Measurements from ENCODE around the gene LTK. TPM values are rescaled to one million over a fixed set of nuclear protein-coding genes. Genes with fewer than 3 reads are reported as not detected.

LTK gene
- total RNA-seq, 1 experiment from 2014 or later: not detected

DNA sequence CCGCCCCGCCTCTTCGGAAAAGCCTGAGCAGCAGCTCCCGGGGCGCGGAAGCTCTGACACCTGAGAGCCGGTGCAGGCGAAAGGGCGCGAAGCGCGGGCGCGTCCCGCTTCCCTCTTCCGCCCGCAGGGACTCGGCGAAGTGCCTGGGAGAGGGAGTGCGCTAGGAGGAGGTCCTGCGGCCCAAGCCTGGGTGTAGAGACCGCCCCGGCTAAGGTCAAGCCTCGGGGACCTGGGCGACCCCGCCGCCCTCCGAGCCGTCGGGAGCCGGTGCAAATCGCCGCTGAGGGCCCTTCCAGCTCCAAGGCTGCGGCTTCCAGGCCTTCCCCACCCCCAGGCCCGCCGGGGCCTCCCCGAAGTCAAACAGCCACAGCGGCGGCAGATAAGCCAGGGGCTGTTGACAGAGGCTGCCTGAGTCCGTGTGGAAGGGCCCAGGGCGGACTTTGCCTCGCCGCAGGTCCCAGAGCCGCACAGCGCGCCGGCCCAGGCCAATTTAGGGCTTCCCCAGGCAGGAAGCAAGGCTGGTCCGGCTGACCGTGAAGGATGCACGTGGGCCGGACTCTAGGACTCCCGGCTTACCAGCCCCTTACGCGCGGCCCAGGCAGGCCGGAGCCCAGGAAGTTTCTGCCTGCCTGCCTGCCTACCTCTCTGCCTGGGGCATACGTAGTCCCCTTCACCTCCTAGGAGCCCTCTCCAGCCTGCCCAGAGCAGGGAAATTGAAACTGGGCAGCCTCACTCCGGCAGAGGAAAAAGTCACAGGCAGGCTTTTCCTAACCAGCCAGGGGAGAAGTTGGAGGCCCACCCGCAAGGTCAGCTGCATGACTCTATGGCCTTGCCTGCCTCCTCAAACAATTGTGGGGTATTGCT is 17.7 kb downstream of the LTK start:
- POLR2A ChIA-PET: no interaction called here
- H3K27ac ChIP-seq (ENCODE audit: low read length): no peak overlapping the region
- no peak overlapping the region for H3K4me3 ChIP-seq (ENCODE audit: low read depth in 2 of 2, low read length in 2 of 2)
- TF ChIP-seq CTCF (IDR thresholded peaks at IDR 0.05) (no peak), SIN3A (IDR thresholded peaks at IDR 0.05; ENCODE audit: borderline replicate concordance, insufficient read depth, low read depth, low read length) (no peak), POLR2AphosphoS5 (IDR thresholded peaks at IDR 0.05; ENCODE audit: low read depth, low read length) (no peak), TCF7L2 (IDR thresholded peaks at IDR 0.05; ENCODE audit: low read depth, low read length) (no peak)
- TF ChIP-seq, protein P1, sequence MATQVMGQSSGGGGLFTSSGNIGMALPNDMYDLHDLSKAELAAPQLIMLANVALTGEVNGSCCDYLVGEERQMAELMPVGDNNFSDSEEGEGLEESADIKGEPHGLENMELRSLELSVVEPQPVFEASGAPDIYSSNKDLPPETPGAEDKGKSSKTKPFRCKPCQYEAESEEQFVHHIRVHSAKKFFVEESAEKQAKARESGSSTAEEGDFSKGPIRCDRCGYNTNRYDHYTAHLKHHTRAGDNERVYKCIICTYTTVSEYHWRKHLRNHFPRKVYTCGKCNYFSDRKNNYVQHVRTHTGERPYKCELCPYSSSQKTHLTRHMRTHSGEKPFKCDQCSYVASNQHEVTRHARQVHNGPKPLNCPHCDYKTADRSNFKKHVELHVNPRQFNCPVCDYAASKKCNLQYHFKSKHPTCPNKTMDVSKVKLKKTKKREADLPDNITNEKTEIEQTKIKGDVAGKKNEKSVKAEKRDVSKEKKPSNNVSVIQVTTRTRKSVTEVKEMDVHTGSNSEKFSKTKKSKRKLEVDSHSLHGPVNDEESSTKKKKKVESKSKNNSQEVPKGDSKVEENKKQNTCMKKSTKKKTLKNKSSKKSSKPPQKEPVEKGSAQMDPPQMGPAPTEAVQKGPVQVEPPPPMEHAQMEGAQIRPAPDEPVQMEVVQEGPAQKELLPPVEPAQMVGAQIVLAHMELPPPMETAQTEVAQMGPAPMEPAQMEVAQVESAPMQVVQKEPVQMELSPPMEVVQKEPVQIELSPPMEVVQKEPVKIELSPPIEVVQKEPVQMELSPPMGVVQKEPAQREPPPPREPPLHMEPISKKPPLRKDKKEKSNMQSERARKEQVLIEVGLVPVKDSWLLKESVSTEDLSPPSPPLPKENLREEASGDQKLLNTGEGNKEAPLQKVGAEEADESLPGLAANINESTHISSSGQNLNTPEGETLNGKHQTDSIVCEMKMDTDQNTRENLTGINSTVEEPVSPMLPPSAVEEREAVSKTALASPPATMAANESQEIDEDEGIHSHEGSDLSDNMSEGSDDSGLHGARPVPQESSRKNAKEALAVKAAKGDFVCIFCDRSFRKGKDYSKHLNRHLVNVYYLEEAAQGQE (IDR thresholded peaks at IDR 0.05; ENCODE audit: insufficient read depth in 1 of 2, low read depth in 2 of 2, low read length in 1 of 2): no peak
- in situ Hi-C loops (cut with HindIII; ENCODE audit: low pct_unique_long_range_greater_than_20kb, low sequenced_read_pairs) (no loop called here), intact Hi-C loops (cut with micrococcal nuclease; ENCODE audit: unreplicated experiment) (no loop called here)
- H3K27me3 ChIP-seq (ENCODE audit: control insufficient read depth, insufficient read depth, low read length): no peaks in the 10 kb centered on the region
- CTCF ChIA-PET: no interaction called here
- ATAC-seq: no peak
- H3K4me1 ChIP-seq (ENCODE audit: control insufficient read depth, insufficient read depth, low read length): 0 out of 2 replicates have a peak, but pooled peaks cover 5% of the 10 kb centered on the region
- H3K9me3 ChIP-seq (ENCODE audit: control insufficient read depth, insufficient read depth, low read depth, low read length): no peaks in the 10 kb centered on the region
- DNase-seq (ENCODE audit: low read depth, low spot score): no peak
- BruUV-seq (replicated peaks): no TSS peak
- no peaks in the 10 kb centered on the region for H3K36me3 ChIP-seq (ENCODE audit: control insufficient read depth, insufficient read depth, low read length)

GRCh38 chr15:41494922-41495735 is 18.5 kb downstream of the LTK start:
- Histone ChIP-seq H3K9me3 (ENCODE audit: control insufficient read depth, insufficient read depth, low read depth, low read length) (no peaks in the 10 kb centered on the region), H3K27ac (ENCODE audit: low read length) (no peak overlapping the region), H3K4me3 (ENCODE audit: low read depth in 2 of 2, low read length in 2 of 2) (peak overlapping the region in 1 of 2 experiments; percentile 62; a peak in 3 of 4 replicates), H3K27me3 (ENCODE audit: control insufficient read depth, insufficient read depth, low read length) (no peaks in the 10 kb centered on the region), H3K4me1 (ENCODE audit: control insufficient read depth, insufficient read depth, low read length) (0 out of 2 replicates have a peak, but pooled peaks cover 5% of the 10 kb centered on the region), H3K36me3 (ENCODE audit: control insufficient read depth, insufficient read depth, low read length) (no peaks in the 10 kb centered on the region)
- TF ChIP-seq TCF7L2 (IDR thresholded peaks at IDR 0.05; ENCODE audit: low read depth, low read length): no peak
- TF ChIP-seq, protein P1 (IDR thresholded peaks at IDR 0.05; ENCODE audit: insufficient read depth in 1 of 2, low read depth in 2 of 2, low read length in 1 of 2): no peak
- no peak for TF ChIP-seq POLR2AphosphoS5 (IDR thresholded peaks at IDR 0.05; ENCODE audit: low read depth, low read length)
- no peak for TF ChIP-seq SIN3A (IDR thresholded peaks at IDR 0.05; ENCODE audit: borderline replicate concordance, insufficient read depth, low read depth, low read length)
- no peak for TF ChIP-seq CTCF (IDR thresholded peaks at IDR 0.05)
- in situ Hi-C loops (cut with HindIII; ENCODE audit: low pct_unique_long_range_greater_than_20kb, low sequenced_read_pairs) (no loop called here), intact Hi-C loops (cut with micrococcal nuclease; ENCODE audit: unreplicated experiment) (no loop called here)
- no TSS peak for BruUV-seq (replicated peaks)
- ChIA-PET CTCF (no interaction called here), POLR2A (no interaction called here)
- ATAC-seq (no peak), DNase-seq (ENCODE audit: low read depth, low spot score) (no peak)
